ENCODE measurements around the gene CACNG6. TPM values are rescaled to one million over a fixed set of nuclear protein-coding genes. Genes with fewer than 3 reads are reported as not detected.

The CACNG6 gene
- total and polyA plus RNA-seq, 2 experiments from 2014 or later = not detected

GRCh38 chr19:53999694-54000093 is 8.3 kb downstream of the CACNG6 start:
- no peaks in the 10 kb centered on the region for H3K79me2 ChIP-seq (ENCODE audit: insufficient read depth)
- no peak overlapping the region for H3K9ac ChIP-seq
- peaks cover 1% of the 10 kb centered on the region; the same call in 1 of the 2 replicates for H3K4me1 ChIP-seq (ENCODE audit: insufficient read depth)
- DNase-seq = no peak
- H3F3A ChIP-seq (ENCODE audit: insufficient read depth) = 0 out of 2 replicates have a peak, but pooled peaks cover 8% of the 10 kb centered on the region
- no peak overlapping the region for H3K4me2 ChIP-seq (ENCODE audit: unreplicated experiment)
- no peak overlapping the region for H2AFZ ChIP-seq
- TF ChIP-seq EZH2phosphoT487 (IDR thresholded peaks at IDR 0.05; ENCODE audit: insufficient read depth, low read depth) (no peak), EZH2 (IDR thresholded peaks at IDR 0.05; ENCODE audit: insufficient read depth, poor library complexity, severe bottlenecking) (no peak)
- H3K9me3 ChIP-seq (ENCODE audit: low read depth) = no peaks in the 10 kb centered on the region
- 47 to 49% methylated on average over 5 of the region's 5 CpGs for WGBS, 2 experiments (ENCODE audit: low coverage in 1 of 2, low lambda C conversion rate in 2 of 2, missing lambda C conversion rate in 2 of 2)
- no peaks in the 10 kb centered on the region for H3K36me3 ChIP-seq (ENCODE audit: low read depth)
- no peak overlapping the region for H3K27ac ChIP-seq
- H3K4me3 ChIP-seq = no peak overlapping the region
- no peaks in the 10 kb centered on the region for H4K20me1 ChIP-seq (ENCODE audit: insufficient read depth)
- in situ Hi-C loops (cut with MboI) = no loop called here
- H3K9me2 ChIP-seq (ENCODE audit: insufficient read depth) = no peaks in the 10 kb centered on the region
- H3K27me3 ChIP-seq (replicated peaks; ENCODE audit: insufficient read depth) = peaks cover 18% of the 10 kb centered on the region; the same call in 1 of the 2 replicates

- H3K9me3 ChIP-seq (ENCODE audit: low read depth) = no peaks in the 10 kb centered on the region
- no peak overlapping the region for H2AFZ ChIP-seq
- H3K27me3 ChIP-seq (replicated peaks; ENCODE audit: insufficient read depth) = peaks cover 18% of the 10 kb centered on the region; the same call in 1 of the 2 replicates
- no peaks in the 10 kb centered on the region for H3K9me2 ChIP-seq (ENCODE audit: insufficient read depth)
- 0 out of 2 replicates have a peak, but pooled peaks cover 6% of the 10 kb centered on the region for H3F3A ChIP-seq (ENCODE audit: insufficient read depth)
- H3K79me2 ChIP-seq (ENCODE audit: insufficient read depth) = no peaks in the 10 kb centered on the region
- no peak for TF ChIP-seq EZH2 (IDR thresholded peaks at IDR 0.05; ENCODE audit: insufficient read depth, poor library complexity, severe bottlenecking)
- TF ChIP-seq EZH2phosphoT487 (IDR thresholded peaks at IDR 0.05; ENCODE audit: insufficient read depth, low read depth) = no peak
- H3K9ac ChIP-seq = no peak overlapping the region
- no peaks in the 10 kb centered on the region for H3K4me1 ChIP-seq (ENCODE audit: insufficient read depth)
- in situ Hi-C loops (cut with MboI) = no loop called here
- no peak overlapping the region for H3K4me3 ChIP-seq
- no peak overlapping the region for H3K4me2 ChIP-seq (ENCODE audit: unreplicated experiment)
- no peak for DNase-seq
- H4K20me1 ChIP-seq (ENCODE audit: insufficient read depth) = no peaks in the 10 kb centered on the region
- H3K36me3 ChIP-seq (ENCODE audit: low read depth) = no peaks in the 10 kb centered on the region
- 44 to 51% methylated on average over 2 of the region's 2 CpGs for WGBS, 2 experiments (ENCODE audit: low coverage in 1 of 2, low lambda C conversion rate in 2 of 2, missing lambda C conversion rate in 2 of 2)
- no peak overlapping the region for H3K27ac ChIP-seq
These were observed 10.1 kb downstream of the CACNG6 start for GRCh38 chr19:54001496-54001895.

GRCh38 chr19:54002495-54003315 is 11.3 kb downstream of the CACNG6 start:
- Histone ChIP-seq H3K27me3 (replicated peaks; ENCODE audit: insufficient read depth) (peaks cover 12% of the 10 kb centered on the region; the same call in 1 of the 2 replicates), H3K36me3 (ENCODE audit: low read depth) (no peaks in the 10 kb centered on the region), H3K27ac (no peak overlapping the region), H3K9me3 (ENCODE audit: low read depth) (no peaks in the 10 kb centered on the region), H3K9ac (no peak overlapping the region), H3K4me3 (no peak overlapping the region), H2AFZ (no peak overlapping the region), H3K9me2 (ENCODE audit: insufficient read depth) (no peaks in the 10 kb centered on the region), H3K4me2 (ENCODE audit: unreplicated experiment) (no peak overlapping the region), H4K20me1 (ENCODE audit: insufficient read depth) (no peaks in the 10 kb centered on the region), H3F3A (ENCODE audit: insufficient read depth) (0 out of 2 replicates have a peak, but pooled peaks cover 6% of the 10 kb centered on the region), H3K79me2 (ENCODE audit: insufficient read depth) (no peaks in the 10 kb centered on the region), H3K4me1 (ENCODE audit: insufficient read depth) (0 out of 2 replicates have a peak, but pooled peaks cover under 1% of the 10 kb centered on the region)
- in situ Hi-C loops (cut with MboI) = no loop called here
- TF ChIP-seq EZH2 (IDR thresholded peaks at IDR 0.05; ENCODE audit: insufficient read depth, poor library complexity, severe bottlenecking) (no peak), EZH2phosphoT487 (IDR thresholded peaks at IDR 0.05; ENCODE audit: insufficient read depth, low read depth) (no peak)
- DNase-seq = no peak
- WGBS, 2 experiments (ENCODE audit: low coverage in 1 of 2, low lambda C conversion rate in 2 of 2, missing lambda C conversion rate in 2 of 2) = 53% methylated on average over 10 of the region's 10 CpGs

GRCh38 chr19:54009440-54009839 is 18.0 kb downstream of the CACNG6 start:
- no peak overlapping the region for H2AFZ ChIP-seq
- H3K27ac ChIP-seq = no peak overlapping the region
- in situ Hi-C loops (cut with MboI) = no loop called here
- no peaks in the 10 kb centered on the region for H3K9me2 ChIP-seq (ENCODE audit: insufficient read depth)
- no peaks in the 10 kb centered on the region for H3K9me3 ChIP-seq (ENCODE audit: low read depth)
- DNase-seq = no peak
- H3K79me2 ChIP-seq (ENCODE audit: insufficient read depth) = no peaks in the 10 kb centered on the region
- H3K27me3 ChIP-seq (replicated peaks; ENCODE audit: insufficient read depth) = no peaks in the 10 kb centered on the region
- no peaks in the 10 kb centered on the region for H3K36me3 ChIP-seq (ENCODE audit: low read depth)
- H3K4me2 ChIP-seq (ENCODE audit: unreplicated experiment) = no peak overlapping the region
- H3K4me3 ChIP-seq = no peak overlapping the region
- WGBS, 2 experiments (ENCODE audit: low coverage in 1 of 2, low lambda C conversion rate in 2 of 2, missing lambda C conversion rate in 2 of 2) = 82 to 85% methylated on average over 8 of the region's 8 CpGs
- no peaks in the 10 kb centered on the region for H4K20me1 ChIP-seq (ENCODE audit: insufficient read depth)
- H3F3A ChIP-seq (ENCODE audit: insufficient read depth) = 0 out of 2 replicates have a peak, but pooled peaks cover 6% of the 10 kb centered on the region
- no peak overlapping the region for H3K9ac ChIP-seq
- peaks cover 10% of the 10 kb centered on the region; the same call in 1 of the 2 replicates for H3K4me1 ChIP-seq (ENCODE audit: insufficient read depth)
- TF ChIP-seq EZH2phosphoT487 (IDR thresholded peaks at IDR 0.05; ENCODE audit: insufficient read depth, low read depth) (no peak), EZH2 (IDR thresholded peaks at IDR 0.05; ENCODE audit: insufficient read depth, poor library complexity, severe bottlenecking) (no peak)
